Astrocyte (in vitro differentiated cells and primary cell): Measurements from ENCODE around the gene KLRG1. TPM values are rescaled to one million over a fixed set of nuclear protein-coding genes. Genes with fewer than 3 reads are reported as not detected.

Source experiments
- DNase-seq: peaks from one replicate; pipeline ENCODE4 v3.0.0-alpha.2; 2010; ENCODE audit warnings: low read depth
- FAIRE-seq: peaks from 2 replicates; lab custom pipeline; 2011; peaks lifted over from hg19 to GRCh38; lab: Jason Lieb, UNC
- H2AFZ ChIP-seq: 2 replicates; pipeline ENCODE4 v1.6.0; 2012; ENCODE audit warnings: low read depth, low read length, inconsistent platforms
- H3K27ac ChIP-seq: 2 replicates; pipeline ENCODE4 v1.5.1; 2011; ENCODE audit warnings: low read depth, low read length, inconsistent platforms
- H3K27me3 ChIP-seq: 2 replicates; pipeline ENCODE4 v1.6.0; 2011; ENCODE audit warnings: low read length, inconsistent platforms; ENCODE audit not compliant: insufficient read depth
- H3K36me3 ChIP-seq: 2 replicates; pipeline ENCODE4 v1.5.1; 2011; ENCODE audit warnings: low read length, inconsistent platforms; ENCODE audit not compliant: insufficient read depth
- H3K4me1 ChIP-seq: 2 replicates; pipeline ENCODE4 v1.5.1; 2011; ENCODE audit warnings: low read length, inconsistent platforms; ENCODE audit not compliant: insufficient read depth
- H3K4me2 ChIP-seq: 2 replicates; pipeline ENCODE4 v1.6.0; 2012; ENCODE audit warnings: low read length, inconsistent platforms
- H3K4me3 ChIP-seq: 2 replicates; pipeline ENCODE4 v1.5.1; 2011; ENCODE audit warnings: low read depth, mild to moderate bottlenecking, low read length, inconsistent platforms; ENCODE audit not compliant: insufficient read depth
- H3K79me2 ChIP-seq: 2 replicates; pipeline ENCODE4 v1.6.0; 2012; ENCODE audit warnings: mild to moderate bottlenecking, low read length, inconsistent platforms; ENCODE audit not compliant: insufficient read depth
- H3K9ac ChIP-seq: 2 replicates; pipeline ENCODE4 v1.6.0; 2012; ENCODE audit warnings: mild to moderate bottlenecking, low read length, inconsistent platforms
- H3K9me3 ChIP-seq: 2 replicates; pipeline ENCODE4 v1.5.1; 2012; ENCODE audit warnings: low read depth, mild to moderate bottlenecking, low read length, inconsistent platforms; ENCODE audit not compliant: insufficient read depth
- H4K20me1 ChIP-seq: 2 replicates; pipeline ENCODE4 v1.6.0; 2012; ENCODE audit warnings: low read length, inconsistent platforms; ENCODE audit not compliant: insufficient read depth
- H3K27ac Mint-ChIP-seq: one replicate; pipeline ENCODE4 v1.8.0; 2021; ENCODE audit warnings: mild to moderate bottlenecking, mixed read lengths; ENCODE audit not compliant: unreplicated experiment
- H3K27me3 Mint-ChIP-seq: one replicate; pipeline ENCODE4 v1.8.0; 2021; ENCODE audit warnings: low read depth, mixed read lengths; ENCODE audit not compliant: unreplicated experiment
- H3K36me3 Mint-ChIP-seq: one replicate; pipeline ENCODE4 v1.8.0; 2021; ENCODE audit warnings: low read depth, mixed read lengths; ENCODE audit not compliant: unreplicated experiment
- H3K4me1 Mint-ChIP-seq: one replicate; pipeline ENCODE4 v1.8.0; 2021; ENCODE audit warnings: low read depth, mixed read lengths; ENCODE audit not compliant: unreplicated experiment
- H3K4me3 Mint-ChIP-seq: one replicate; pipeline ENCODE4 v1.8.0; 2021; ENCODE audit warnings: mild to moderate bottlenecking, moderate library complexity, mixed read lengths; ENCODE audit not compliant: unreplicated experiment
- H3K9me3 Mint-ChIP-seq: one replicate; pipeline ENCODE4 v1.8.0; 2021; ENCODE audit warnings: mild to moderate bottlenecking, mixed read lengths; ENCODE audit not compliant: unreplicated experiment
- CTCF ChIP-seq: IDR thresholded peaks from 2 replicates; pipeline ENCODE4 v1.5.1; 2011; ENCODE audit warnings: low read depth, mild to moderate bottlenecking, inconsistent platforms, low read length, moderate library complexity; ENCODE audit not compliant: insufficient read depth
- EZH2 ChIP-seq: IDR thresholded peaks from 2 replicates; pipeline ENCODE4 v1.6.1; 2012; ENCODE audit warnings: mild to moderate bottlenecking, low read length, inconsistent platforms; ENCODE audit not compliant: insufficient read depth
- total RNA-seq: library from RNA; stranded (reverse); gene quantifications from 2 replicates; pipeline ENCODE4 v1.2.1, GENCODE V29; 2021

KLRG1 gene
- total RNA-seq, 1 donor from 2014 or later = 2.2 TPM

GRCh38 chr12:8948701-8949341, 40.5 kb upstream of the KLRG1 start:
- Mint-ChIP-seq H3K4me3 (peak overlapping the region; percentile 98), H3K27me3 (no peaks in the 10 kb centered on the region), H3K9me3 (no peaks in the 10 kb centered on the region), H3K27ac (peak overlapping the region; percentile 80), H3K36me3 (peaks cover 5% of the 10 kb centered on the region), H3K4me1 (peaks cover 11% of the 10 kb centered on the region)
- peak overlapping the region; percentile 94 for H3K9ac ChIP-seq
- peaks cover 6% of the 10 kb centered on the region for H3K4me1 ChIP-seq
- FAIRE-seq = no peak
- peaks cover 38% of the 10 kb centered on the region for H4K20me1 ChIP-seq
- H3K4me3 ChIP-seq = peak overlapping the region; percentile 100
- no peaks in the 10 kb centered on the region for H3K27me3 ChIP-seq
- peak overlapping the region; percentile 94 for H2AFZ ChIP-seq
- no peak for TF ChIP-seq EZH2
- TF ChIP-seq CTCF = no peak
- peaks cover 20% of the 10 kb centered on the region for H3K36me3 ChIP-seq
- H3K79me2 ChIP-seq = peaks cover 50% of the 10 kb centered on the region
- peak; percentile 6 for DNase-seq
- no peaks in the 10 kb centered on the region for H3K9me3 ChIP-seq
- H3K27ac ChIP-seq = peak overlapping the region; percentile 99
- peak overlapping the region; percentile 98 for H3K4me2 ChIP-seq

- Histone ChIP-seq H3K27ac (peak within 1 kb of the TSS; percentile 99), H3K4me3 (peak within 1 kb of the TSS; percentile 100), H4K20me1 (peaks cover 37% of the 10 kb centered on the region), H3K36me3 (peaks cover 12% of the 10 kb centered on the region), H3K4me1 (peaks cover 6% of the 10 kb centered on the region), H3K27me3 (no peaks in the 10 kb centered on the region), H3K4me2 (peak within 1 kb of the TSS; percentile 98), H3K9ac (peak within 1 kb of the TSS; percentile 94), H3K79me2 (peaks cover 45% of the 10 kb centered on the region), H3K9me3 (no peaks in the 10 kb centered on the region), H2AFZ (peak within 1 kb of the TSS; percentile 94)
- H3K4me3 Mint-ChIP-seq = peak within 1 kb of the TSS; percentile 98
- no peaks in the 10 kb centered on the region for H3K27me3 Mint-ChIP-seq
- FAIRE-seq = no peak
- peak; percentile 86 for DNase-seq
- TF ChIP-seq EZH2 (no peak), CTCF (peak; percentile 31)
- peaks cover 11% of the 10 kb centered on the region for H3K4me1 Mint-ChIP-seq
- peak within 1 kb of the TSS; percentile 80 for H3K27ac Mint-ChIP-seq
- no peaks in the 10 kb centered on the region for H3K9me3 Mint-ChIP-seq
- H3K36me3 Mint-ChIP-seq = peaks cover 3% of the 10 kb centered on the region
These were observed 39.8 kb upstream of the KLRG1 start, which contains the start of gene M6PR for GRCh38 chr12:8949342-8950220. TSS of gene M6PR (minus strand) at chr12:8949645. CDS start at chr12:8946404, 3,241 bp downstream.
